OCI-LY7 (cell line): ENCODE results near the gene PTPRN.

Experiments
- CTCF ChIP-seq: fragments of 200-600 bp; sonication (generic); conservative IDR thresholded peaks from 2 replicates; pipeline ENCODE4 v1.5.1; 2014; ENCODE audit warnings: mild to moderate bottlenecking, antibody characterized with exemption, low read length, moderate library complexity, mixed read lengths
- EZH2phosphoT487 ChIP-seq: fragments of 200-600 bp; sonication (generic); IDR thresholded peaks from 2 replicates; pipeline ENCODE4 v1.6.1; 2018; ENCODE audit warnings: low read depth, borderline replicate concordance, mild to moderate bottlenecking, mixed run types, antibody characterized with exemption, low read length, moderate library complexity, mixed read lengths

- TF ChIP-seq CTCF (no peak), EZH2phosphoT487 (no peak)
Observed at GRCh38 chr2:219334076-219334475, 24.9 kb upstream of the PTPRN start.
